Amygdala (tissue), 56 donors: ENCODE measurements around the gene MBP.
"Not testable (repeated sequence)": the region's sequence is repeated elsewhere in the genome, so short reads cannot be mapped to it uniquely, and the experiment has no call there.

Source experiments
- DNase-seq, 56 donors: peaks; one replicate each; lab custom pipeline; 2025; lab: John Stamatoyannopoulos, UW

Gene MBP

DNA sequence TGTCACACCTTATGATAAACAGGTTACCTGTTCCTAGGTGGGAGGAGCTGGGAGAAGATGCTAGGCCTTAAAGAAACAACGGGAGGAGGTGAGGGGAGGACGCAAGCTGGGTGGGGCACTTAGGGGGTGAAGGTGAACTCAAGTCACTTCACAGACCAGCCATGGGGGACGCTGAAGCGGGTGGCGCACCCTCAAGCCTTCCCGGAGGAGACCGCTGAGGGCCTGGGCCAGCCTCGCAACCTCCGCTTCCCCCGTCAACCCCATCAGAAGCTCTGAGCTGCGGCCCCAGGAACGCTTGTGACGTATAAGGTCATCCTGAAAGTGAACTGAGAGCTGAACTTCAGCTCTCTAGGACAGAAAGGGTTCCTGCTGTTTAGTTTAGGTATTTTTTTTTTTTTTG lies 133.5 kb downstream of the MBP start:
- DNase-seq, result no peak

DNA sequence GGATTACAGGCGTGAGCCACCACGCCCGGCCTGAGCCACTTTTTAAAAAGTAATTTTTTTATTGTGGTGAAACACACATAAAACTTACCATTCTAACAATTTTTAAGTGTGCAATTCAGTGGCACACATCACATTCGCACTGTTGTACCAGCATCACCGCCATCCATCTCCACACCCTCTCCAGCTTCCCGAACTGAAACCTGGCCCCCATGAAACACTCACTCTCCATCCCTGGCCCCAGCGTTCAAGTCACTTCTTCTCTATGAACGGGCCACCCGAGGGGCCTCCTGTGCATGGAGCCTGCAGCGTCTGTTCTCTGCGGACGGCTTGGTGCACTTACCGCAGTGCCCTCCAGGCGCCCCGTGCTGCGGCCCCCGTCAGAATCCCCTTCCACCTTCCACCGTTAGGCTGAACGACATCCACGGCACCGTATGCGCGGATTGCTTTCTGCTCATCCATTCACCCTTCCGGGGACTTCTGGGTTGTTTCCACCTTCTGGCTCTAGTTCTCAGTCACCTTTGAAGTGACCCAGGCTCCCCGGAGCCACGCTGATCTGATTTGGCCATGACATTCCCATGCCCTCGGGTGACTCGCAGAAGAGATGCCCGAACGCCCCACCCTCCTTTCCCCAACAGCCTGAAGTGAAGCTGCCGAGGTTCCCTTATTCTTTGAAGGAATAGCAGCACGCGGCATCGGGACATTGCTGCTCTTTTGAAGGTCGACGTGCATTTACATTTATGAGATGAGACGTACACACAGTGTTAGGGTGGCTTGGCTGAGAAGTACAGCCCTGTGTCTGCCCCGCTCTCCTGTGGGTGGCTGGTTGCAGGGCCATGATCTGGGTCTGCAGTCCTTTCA lies 134.4 kb downstream of the MBP start:
- no peak for DNase-seq

DNA sequence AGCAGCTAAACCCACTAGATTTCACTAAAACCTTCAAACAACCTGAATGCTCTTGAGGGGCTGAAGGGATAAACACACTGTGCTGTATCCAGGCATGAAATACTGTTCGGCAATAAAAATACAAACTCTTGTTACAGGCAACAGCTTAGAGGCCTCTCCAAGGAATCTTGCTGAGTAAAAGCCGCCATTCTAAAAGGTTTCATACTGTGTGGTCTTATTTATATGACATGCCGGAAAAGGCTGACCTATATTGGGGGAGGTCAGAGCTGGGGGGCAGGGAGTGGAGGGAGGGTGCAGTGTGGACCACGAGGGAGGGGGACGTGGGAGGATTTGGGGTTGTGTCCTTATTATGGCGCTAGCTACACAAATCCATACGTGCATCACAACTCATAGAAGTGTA lies 136.2 kb downstream of the MBP start:
- DNase-seq, result no peak

DNA sequence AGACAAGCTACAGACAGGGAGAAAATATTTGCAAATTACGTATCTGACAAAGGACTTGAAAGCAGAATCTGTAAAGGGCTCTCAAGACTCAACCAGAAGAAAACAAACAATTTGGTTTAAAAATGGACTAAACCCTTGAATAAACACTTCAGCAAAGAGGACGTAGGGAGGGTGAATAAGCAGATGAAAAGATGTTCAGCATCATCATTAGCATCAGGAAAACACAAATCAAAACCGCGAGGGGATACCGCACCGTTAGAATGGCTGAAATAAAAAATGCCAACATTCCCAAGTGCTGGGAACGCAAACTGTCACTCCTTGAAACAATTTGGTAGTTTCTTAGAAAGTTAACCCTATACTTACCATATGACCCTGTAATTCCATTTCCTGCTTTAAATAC lies 136.7 kb downstream of the MBP start:
- DNase-seq, result no peak

DNA sequence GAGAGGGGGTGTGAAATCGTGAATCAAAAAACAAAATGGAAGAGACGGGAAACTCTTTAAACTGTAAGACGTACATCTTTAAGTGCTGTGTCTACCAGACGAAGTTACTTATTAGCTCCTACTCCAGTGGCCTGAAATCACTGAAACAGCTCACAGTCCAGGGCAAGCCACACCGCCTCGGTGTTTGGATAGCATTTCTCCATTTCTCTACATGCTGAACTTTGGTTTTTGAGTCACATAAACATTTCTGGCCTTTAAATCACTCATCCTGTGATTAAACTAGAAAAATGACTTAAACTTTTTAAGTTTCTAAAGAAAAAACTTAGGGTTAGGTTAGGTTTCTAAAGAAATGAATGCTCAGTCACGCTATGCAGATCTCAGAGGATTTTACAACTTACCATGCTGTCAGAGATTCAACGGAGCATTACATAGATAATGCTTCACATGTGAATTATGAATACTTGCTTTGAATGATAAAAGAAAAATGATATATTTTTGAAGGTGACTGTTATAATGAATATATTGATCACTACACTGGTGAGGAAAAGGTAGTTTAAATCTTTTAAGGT lies 138.4 kb downstream of the MBP start:
- no peak for DNase-seq

DNA sequence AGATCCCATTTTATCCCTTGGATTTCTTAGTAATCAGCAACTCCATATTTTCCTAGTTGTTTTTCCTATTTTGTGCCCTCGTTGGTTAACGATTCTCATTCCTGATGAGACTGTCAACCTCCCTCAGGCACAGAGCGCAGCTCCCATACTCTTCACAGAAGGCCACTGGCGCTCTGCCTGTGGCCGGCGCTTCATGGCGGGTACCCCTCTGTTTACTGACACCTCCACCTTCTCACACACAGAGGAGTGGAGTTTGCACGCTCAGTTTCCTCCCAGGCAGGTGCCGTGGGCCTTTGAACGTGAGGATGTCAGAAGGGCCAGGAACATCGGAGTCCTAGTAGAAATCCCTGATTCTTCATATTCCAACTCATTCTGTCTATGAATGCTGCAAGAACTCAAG lies 139.0 kb downstream of the MBP start:
- no peak for DNase-seq

DNA sequence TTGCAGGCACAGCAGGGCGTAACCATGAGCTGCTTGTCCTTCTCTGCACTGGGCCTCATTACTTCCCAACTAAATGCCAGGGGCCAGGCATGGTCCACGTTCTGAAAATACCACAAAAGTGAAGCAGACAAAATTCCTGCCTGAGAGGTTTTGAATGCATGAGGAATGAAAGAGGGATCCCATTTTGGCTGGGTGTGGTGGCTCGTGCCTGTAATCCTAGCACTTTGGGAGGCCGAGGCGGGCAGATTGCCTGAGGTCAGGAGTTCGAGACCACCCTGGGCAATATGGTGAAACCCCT lies 139.5 kb downstream of the MBP start:
- DNase-seq, result no peak

DNA sequence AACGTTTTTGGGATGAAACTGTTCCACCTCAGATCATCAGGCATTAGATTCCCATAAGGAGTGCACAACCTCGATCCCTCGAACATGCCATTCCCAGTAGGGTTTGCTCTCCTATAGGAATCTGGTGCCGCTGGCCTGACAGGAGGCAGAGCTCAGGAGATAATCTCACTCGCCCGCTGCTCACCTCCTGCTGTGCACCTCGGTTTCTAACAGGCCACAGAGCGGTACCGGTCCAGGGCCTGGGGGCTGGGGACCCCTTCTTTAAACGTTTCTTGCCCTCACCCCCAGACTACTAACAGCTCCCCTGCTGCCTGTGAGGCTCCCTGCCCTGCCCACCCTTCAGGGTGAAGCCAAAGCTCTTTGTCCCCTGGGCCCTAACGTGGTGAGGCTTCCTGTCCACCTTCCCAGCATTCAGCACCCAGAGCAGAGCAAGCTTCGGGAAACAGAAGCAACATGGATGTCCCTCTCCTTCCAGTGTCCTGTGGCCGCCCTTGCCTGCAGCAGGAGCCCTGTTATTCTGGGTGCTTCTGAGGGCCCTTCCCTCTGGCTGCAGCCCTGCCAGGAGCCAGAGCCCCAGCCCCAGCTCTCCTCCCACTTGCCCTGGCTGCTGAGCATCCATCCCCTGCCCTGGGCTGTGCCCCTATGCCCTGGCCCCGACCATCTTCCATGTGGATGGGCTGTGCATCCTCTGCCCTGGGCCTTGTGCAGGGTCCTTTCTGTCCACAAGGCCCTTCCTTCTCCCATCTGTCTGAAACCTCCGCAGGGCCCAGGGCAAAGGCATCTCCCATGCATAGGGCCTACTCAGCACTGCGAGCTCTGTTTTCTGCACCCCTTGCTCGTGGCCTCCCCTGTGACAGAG lies 140.1 kb downstream of the MBP start:
- DNase-seq, result no peak

DNA sequence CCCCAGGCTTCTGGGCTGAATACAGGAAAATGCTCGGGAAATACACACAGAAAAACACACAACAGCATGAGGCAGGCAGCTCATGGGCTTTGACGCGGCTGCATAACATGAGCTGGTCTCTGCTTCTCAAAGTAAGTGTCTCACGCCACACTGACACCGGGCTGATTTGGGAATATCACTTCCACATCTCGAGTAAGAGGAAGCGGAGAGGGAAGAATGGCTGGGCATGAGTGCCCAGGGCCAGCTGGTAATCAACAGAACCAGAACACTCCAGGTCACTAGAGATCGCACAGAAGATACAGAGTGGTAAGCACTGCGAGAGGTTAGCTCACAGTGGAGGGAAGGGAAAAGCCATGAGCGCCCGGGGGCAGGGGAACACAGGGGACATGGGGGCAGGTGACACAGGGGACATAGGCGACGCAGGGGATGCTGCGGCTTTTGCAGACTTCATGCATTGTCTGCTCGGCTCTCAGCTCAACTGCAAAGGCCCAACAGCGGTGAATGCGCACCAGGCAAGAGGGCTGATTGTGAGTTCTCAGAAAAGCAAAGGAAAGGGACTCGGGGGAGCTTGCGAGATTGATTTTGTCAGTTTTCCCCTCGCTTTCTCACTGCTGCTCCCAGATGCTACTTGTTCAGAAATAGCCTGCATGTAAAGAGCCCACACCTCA lies 141.4 kb downstream of the MBP start:
- DNase-seq, result peak in 1 of 56 donors; percentile 44

DNA sequence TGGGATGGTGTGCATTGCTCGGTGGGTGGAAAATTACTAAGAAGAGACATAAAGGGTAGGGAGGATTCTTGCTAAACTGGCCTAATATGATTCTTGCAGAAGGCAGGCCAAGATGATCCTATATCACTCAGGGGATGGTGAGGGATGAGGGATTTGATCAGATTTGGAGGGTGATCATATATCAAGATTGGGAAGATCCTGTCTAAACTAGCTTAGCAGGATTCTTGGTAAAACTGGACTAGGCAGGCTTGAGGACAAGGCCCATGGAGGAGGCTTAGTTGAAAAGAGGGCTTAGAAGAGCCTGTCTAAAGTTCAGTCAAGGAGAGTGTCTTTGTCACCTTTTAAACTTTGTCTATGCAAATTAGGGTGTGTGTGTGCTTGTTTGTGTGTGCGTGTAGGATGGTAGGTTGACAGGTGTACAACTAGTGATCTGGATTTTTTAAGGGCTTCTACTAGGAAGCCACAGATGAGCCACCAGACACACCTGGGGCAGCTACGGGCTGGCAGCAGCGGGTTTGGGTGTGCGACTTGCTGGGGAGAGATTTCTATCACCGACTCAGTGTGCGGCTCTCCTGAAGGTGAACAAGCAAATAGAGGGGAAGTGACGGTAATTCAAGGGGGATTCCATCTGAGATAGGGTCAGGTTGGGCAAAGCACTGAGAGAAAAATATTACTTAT lies 142.1 kb downstream of the MBP start:
- not testable (repeated sequence) for DNase-seq

DNA sequence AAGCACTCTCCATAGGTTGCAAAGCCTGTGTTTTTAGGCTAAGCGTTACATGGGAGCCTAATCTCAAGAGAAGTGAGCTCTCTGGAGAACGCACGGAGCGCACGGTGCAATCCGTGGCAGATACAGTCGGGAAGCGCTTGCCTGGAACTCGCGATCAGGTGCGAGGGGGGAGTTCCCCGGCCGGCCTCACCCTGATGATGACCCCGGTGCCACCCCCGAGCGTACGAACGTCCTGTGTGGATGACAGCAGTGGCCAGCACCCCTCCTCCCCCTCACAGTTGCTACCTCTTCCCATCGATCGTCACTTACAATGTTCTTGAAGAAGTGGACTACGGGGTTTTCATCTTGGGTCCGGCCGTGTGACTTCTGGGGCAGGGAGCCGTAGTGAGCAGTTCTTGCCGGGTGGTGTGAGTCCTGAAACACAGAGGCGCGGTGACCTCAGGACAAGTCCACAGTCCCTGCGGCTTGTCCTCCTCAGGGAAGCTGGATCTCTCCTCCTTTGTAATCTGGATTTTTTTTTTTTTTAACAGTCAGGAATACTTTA lies 142.9 kb downstream of the MBP start:
- no peak for DNase-seq

DNA sequence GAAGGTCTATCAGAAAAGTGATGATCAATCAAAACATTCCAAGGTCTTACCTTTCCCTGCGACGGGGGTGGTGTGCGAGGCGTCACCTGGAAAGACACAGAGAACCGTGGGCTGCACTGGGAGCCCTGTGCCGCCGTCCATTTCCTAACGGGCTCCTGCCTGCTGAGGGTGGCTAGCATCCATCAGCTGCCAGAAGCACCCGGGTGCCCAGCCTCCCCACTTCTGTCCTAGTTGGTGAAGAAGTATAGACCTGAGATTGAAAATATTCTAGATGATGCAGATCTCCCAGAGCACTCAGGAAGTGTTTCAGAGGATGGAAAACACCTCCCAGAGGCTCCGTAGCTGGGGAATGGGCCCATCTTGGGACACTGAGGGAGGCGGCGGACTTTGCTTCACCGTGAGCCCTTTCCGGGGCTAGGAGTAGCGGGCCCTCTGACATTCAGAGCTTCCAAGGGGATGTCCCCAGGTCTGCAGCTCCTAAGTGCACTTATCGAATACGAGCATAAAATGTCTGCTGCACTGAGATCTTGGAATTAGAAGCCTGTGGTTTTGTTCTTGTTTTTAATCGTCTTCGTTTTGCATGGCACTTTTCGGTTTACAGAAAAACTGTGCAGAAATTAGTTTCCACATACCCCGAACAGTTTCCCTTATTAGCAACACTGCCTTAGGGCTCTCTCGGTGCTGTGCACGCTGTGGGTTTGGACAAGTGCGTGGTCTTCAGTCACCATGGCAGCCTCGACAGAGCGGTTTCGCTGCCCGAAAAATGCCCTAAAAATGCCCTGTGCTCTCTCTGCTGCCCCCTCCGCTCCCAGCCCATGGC lies 143.5 kb downstream of the MBP start:
- DNase-seq, result no peak

DNA sequence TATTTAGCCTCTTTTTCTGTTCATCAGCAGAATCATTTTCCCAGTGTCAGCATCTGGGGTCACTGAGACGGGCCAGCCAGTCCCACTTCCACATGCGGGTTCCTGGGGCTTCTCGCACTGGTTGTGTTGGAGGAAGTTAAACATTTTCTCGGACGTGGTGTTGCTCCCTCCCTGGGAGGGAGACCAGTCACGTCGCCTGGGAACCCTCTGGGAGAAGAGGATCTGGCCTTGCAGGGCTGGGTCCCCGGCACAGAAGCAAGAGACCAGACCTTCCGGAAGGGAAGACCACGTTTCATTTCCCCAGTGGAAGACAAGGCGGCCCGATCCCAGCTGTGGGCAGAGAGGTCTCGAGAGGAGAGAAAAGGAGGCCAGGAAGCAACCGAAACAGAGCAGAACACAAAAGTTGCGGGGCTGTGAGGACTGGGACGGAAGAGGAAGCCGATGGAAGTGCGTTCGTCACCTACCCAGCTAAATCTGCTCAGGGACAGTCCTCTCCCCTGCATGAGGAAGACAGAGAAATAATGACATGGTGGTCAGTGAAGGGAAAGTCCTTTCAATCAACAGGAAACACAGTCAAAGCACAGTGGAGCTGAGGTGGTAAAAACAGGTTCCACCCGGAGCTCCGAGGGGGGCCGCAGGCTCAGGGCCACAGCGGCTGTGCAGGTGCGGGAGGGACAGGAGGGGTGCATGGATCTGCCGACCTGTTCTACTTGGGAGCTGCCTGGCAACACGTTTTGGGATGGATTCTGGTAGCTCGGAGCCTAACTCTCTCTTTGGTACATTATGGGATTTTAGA lies 144.4 kb downstream of the MBP start:
- peak in 1 of 56 donors; percentile 65 for DNase-seq

DNA sequence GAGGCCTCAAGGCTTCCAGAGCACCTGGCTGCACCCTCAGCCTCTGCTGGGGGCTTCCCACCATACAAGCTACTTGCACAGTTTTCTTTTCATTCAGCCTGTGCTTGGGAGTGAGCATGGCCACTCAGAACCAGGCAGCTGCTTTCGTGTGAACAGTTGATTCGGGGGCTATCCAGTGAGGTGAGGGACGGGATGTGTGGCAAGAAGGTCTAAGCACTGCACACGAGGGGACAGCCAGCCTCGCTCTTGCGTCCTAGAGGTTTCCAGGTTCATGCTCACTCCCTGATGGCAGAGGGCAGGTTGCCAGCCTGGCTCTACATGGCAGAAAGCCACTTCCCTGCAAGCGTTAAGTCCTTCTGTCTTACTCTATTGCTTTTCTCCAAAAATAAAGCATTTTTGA lies 146.2 kb downstream of the MBP start:
- DNase-seq, result no peak

DNA sequence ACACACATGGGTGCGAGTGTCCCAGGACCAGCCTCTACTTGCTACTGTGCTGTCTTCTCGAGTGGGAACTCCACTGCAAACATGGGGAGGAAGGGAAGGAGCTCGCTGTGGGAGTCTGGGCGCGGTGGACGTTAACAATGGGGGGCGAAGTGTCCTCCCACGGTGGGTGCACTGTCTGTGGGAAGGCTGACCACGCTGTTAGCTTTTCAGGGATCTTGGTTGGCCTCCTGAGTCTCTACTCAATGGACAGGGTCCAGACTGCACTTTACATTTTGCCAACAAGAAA lies 146.7 kb downstream of the MBP start:
- no peak for DNase-seq

DNA sequence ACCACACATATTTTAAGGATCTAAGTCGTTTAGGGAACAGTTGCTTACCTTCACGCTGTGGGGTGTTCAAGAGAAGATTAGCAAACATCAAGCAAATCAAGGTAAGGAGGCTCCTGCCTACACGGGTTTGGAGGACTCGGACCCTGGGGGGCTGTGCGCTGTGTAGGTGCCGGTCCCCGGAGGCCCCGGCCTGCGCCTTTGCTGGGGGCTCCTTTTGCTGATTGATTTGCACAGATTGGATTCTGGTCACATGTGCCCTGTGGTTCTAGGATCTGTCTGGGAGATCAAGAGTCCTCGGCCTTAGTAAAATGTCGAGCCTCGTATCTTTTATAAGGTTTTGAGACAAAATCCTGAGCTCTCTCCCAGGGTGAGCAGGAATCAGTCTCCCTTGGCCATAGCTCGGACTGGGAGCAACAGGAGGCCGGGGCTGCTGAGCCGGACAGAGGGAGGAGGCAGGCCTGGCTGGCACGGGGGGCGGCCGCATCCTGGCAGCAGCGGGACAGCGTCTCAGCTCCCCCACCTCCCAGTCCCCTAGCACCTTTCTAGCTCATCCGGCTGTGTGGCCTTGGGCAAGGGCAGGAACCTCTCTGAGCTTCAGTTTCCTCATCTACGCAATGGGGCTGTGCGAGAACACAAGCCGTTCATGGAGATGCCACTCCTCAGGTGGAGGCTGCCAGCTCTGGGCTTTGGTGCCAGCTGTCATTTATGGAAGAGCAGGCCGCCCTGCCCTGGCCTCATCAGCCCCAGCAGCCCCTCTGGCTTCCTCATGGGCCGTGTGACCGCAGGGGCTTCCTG lies 147.2 kb downstream of the MBP start:
- no peak for DNase-seq

DNA sequence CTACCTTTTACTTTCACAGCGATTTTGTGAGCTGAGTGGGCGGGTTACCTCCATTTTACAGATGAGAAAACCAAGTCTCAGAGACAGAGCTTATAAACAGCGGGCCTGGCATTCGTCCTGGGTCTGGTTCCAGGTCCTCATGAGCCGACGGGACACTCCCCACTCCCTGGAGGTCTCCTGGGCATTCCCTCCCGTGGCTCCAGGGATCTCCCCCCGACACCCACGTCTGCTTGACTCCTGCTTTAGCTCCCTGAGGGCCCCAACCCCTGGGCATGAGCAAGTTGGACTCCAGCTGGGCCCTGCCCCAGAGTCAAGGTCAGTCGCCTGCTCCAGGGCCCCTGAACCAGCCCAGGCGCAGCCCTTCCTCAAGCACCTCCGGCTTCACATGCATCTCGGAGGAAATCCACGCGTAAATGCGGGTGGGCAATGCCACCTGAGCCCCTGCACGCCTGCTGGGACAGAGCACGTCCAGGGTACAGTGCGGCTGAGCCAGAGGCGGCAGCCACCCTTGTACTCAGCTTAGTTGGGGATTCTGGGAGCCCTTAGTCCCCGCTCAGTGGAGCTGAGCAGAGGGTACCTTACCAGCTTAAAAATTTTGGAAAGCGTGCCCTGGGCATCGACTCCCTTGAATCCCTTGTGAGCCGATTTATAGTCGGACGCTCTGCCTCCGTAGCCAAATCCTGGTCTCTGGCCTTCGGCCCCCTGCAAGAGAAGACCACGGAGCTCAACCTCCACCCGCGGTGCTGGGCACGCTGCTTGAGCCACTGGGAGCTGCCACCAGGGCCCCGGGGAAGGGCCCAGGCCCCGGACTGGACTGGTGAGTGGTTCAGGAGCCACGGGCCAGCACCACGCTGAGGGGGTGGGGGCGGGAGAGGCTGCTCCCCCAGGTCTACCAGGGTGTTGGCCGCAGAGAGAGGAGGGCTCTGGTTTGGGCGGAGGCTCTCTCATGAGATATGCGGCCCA lies 148.1 kb downstream of the MBP start:
- no peak for DNase-seq
